AG04449 (cell line): ENCODE data around the gene CRX.

ENCODE experiments used
- CTCF ChIA-PET: fragments of 350-600 bp; formaldehyde crosslinking; extraction: SDS; loops from one replicate; lab custom pipeline; 2021; ENCODE audit warnings: antibody characterized with exemption; lab: Yijun Ruan, JAX
- POLR2A ChIA-PET: fragments of 400-600, 350-600 bp; formaldehyde crosslinking; extraction: SDS; loops from one replicate; lab custom pipeline; 2020; ENCODE audit warnings: antibody characterized with exemption, inconsistent platforms; lab: Yijun Ruan, JAX
- DNase-seq: peaks from one replicate; pipeline ENCODE4 v3.0.0-alpha.2; 2010; ENCODE audit warnings: low read depth, low spot score
- H3K4me3 ChIP-seq: 2 replicates; pipeline ENCODE4 v1.5.1; 2011; ENCODE audit warnings: low read depth, mild to moderate bottlenecking, control low read depth, low read length
- TF ChIP-seq, protein P1 (sequence below): IDR thresholded peaks from one replicate; pipeline ENCODE4 v1.5.1; 2011; ENCODE audit warnings: mild to moderate bottlenecking, moderate library complexity, low read length, control low read depth, inconsistent platforms; ENCODE audit not compliant: insufficient read depth; ENCODE audit errors: missing control alignments

CRX gene

DNA sequence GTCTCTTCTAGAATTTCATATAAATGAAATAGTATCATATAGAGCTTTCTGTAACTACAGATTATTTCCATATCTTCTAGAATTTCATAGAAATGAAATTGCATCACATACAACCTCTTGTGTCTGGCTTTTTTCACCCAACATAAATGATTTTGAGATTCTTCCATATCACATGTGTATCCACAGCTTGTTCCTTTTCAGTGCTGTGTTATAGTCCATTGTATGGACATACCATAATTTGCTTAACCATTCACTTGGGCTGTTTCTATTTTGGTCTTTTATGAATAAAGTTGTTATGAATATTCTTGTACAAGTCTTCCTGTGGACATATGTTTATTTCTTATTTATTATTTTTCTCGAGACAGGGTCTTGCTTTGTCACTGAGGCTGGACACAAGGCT lies 29.1 kb upstream of the CRX start:
- TF ChIP-seq, protein P1, sequence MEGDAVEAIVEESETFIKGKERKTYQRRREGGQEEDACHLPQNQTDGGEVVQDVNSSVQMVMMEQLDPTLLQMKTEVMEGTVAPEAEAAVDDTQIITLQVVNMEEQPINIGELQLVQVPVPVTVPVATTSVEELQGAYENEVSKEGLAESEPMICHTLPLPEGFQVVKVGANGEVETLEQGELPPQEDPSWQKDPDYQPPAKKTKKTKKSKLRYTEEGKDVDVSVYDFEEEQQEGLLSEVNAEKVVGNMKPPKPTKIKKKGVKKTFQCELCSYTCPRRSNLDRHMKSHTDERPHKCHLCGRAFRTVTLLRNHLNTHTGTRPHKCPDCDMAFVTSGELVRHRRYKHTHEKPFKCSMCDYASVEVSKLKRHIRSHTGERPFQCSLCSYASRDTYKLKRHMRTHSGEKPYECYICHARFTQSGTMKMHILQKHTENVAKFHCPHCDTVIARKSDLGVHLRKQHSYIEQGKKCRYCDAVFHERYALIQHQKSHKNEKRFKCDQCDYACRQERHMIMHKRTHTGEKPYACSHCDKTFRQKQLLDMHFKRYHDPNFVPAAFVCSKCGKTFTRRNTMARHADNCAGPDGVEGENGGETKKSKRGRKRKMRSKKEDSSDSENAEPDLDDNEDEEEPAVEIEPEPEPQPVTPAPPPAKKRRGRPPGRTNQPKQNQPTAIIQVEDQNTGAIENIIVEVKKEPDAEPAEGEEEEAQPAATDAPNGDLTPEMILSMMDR = no peak
- CTCF ChIA-PET = interaction anchor here (0.8 to 7.9 kb wide), 9 partner anchors 8 to 86 kb away, joined by 3 to 100 read pairs (median 10); partner anchors contain the start of gene EHD2
- POLR2A ChIA-PET = no interaction called here
- no peak overlapping the region for H3K4me3 ChIP-seq
- DNase-seq = no peak

DNA sequence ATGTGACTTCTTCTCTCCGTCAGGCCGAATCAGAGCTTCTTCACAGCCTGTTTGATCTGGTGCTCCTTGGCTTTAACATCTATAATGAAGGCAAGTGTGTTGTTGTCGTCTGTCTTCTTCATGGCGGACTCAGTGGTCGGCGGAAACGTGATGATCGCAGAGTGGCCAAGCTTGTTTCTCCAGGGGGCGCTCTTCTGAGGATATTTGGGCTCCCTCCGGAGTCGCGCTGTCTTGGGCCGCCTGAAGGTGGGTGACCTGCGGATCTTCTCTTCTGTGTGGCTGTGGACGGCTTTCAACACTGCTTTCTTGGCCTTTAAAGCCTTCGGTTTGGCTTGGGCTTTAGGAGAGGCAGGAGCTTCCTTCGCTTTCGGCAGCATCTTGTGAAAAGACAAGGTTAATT lies 27.2 kb upstream of the CRX start:
- POLR2A ChIA-PET = no interaction called here

DNA sequence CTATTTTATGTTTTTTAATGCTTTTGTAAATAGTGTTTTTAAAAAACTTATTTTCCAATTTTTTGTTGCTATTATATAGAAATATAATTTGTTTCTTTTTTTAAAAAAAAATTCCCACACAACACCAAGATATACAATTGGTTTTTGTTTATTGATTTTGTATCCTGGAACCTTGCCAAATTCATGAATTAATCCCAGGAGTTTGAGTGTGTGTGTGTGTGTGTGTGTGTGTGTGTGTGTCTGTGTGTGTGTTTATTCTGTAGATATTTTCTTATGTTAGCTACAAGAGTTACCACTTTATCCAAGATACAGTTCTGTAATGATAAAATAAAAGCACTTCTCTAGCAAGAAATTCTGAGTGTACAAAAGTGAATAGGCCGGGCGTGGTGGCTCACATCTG lies 25.0 kb upstream of the CRX start:
- TF ChIP-seq, protein P1 = no peak
- CTCF ChIA-PET = interaction anchor here (0.7 to 1.6 kb wide), 3 partner anchors 13 to 67 kb away, joined by 3 to 4 read pairs (median 3); no protein-coding TSS in a partner anchor
- H3K4me3 ChIP-seq = no peak overlapping the region
- POLR2A ChIA-PET = no interaction called here
- no peak for DNase-seq

More for the DNA sequence above, 27.2 kb upstream of the CRX start:
- DNase-seq = no peak
- CTCF ChIA-PET = interaction anchor here (0.8 to 1.2 kb wide), 4 partner anchors 14 to 79 kb away, joined by 3 to 4 read pairs (median 4); no protein-coding TSS in a partner anchor
- no peak overlapping the region for H3K4me3 ChIP-seq
- TF ChIP-seq, protein P1 = no peak

DNA sequence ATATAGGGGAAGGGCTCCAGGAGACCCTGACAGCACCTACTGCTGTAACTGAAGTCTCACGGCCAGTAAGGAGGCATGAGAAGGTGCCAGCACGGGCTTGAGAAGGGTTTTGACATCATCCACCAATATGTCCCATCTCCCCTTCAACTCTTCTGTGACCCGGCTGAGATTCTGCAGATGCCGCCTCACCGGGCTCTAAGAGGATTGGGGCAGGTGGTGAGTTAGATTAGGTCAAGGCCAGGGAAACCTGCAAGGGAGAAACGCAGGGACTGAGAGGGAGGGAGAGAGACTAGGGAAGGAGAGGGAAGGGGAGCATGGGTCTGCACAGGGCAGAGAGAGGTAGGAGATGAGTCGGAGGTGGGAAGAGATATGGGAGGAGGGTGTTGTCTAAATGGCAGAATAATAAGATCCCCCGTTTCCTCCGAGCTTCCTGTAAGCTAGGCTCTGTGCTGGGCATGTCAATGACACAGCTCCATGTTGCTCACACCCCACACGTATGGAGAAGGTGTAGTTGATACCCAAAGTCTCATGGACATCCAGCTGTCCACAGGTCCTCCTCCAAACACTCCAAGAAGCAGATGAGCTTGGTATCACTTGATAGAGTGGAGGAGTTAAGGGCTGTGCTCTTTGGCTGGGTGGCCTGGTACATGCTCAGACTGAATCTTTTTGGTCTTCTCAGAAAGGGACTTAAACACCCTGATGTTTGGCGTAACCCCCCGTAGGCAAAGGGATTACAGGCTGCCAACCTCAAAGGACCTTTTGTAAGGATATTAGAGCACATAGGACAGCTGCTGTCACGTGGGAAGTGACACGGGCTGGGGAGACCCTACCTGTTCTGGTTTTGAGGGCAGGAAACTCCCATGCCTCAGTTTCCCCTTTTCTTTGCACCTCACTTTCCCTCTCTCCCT lies 23.5 kb upstream of the CRX start:
- no peak for DNase-seq
- H3K4me3 ChIP-seq = no peak overlapping the region
- CTCF ChIA-PET = interaction anchor here (1.1 to 4.8 kb wide), 4 partner anchors 7 to 65 kb away, joined by 3 to 43 read pairs (median 4); no protein-coding TSS in a partner anchor
- POLR2A ChIA-PET = no interaction called here
- TF ChIP-seq, protein P1 = no peak

DNA sequence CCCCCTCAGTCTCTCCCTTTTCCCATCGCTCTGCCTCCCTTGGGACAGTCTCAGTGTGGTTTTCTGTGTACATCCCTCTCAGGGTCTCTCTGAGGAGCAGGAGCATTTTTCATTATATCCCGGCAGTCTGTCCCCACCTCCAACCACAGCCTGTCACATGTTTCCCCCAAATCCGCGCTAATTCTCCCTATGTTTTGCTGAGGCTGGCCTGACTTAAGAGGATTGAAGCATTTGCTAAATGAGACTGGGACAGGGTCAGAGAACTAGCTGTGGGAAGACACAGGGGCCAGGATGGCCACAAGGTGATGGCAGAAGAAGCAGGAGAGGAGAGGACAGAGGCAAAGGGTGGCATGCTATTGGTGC lies 22.9 kb upstream of the CRX start:
- DNase-seq = no peak
- TF ChIP-seq, protein P1 = no peak
- ChIA-PET POLR2A (no interaction called here), CTCF (interaction anchor here (1.1 to 4.8 kb wide), 3 partner anchors 8 to 64 kb away, joined by 3 to 43 read pairs (median 3); no protein-coding TSS in a partner anchor)
- no peak overlapping the region for H3K4me3 ChIP-seq

DNA sequence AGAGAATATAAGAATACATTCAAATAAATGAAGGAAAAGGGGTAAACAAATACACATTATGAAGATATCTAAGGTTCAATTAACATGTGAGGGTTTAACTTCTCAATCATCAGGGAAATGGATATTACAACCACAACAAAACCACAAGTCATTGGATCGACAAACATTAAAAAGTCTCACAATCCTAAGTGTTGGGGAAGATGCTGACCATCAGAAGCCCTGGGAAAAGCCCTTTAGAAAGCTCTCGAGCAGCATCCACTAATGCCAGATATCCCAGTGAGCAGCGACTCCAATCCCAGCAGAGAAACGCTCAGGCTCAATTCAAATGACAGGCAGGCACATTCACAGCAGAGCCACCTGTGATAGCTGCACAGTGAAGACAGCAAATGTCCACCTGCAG lies 20.5 kb upstream of the CRX start:
- CTCF ChIA-PET = interaction anchor here (1.1 to 4.8 kb wide), 3 partner anchors 10 to 88 kb away, joined by 3 to 43 read pairs (median 6); partner anchors contain the start of gene EHD2
- TF ChIP-seq, protein P1 = no peak

More for the DNA sequence above, 20.5 kb upstream of the CRX start:
- no peak overlapping the region for H3K4me3 ChIP-seq
- POLR2A ChIA-PET = no interaction called here
- DNase-seq = no peak
